ENCODE data around the gene RAB26. TPM values are rescaled to one million over a fixed set of nuclear protein-coding genes. Genes with fewer than 3 reads are reported as not detected.
"Not testable (repeated sequence)": the region's sequence is repeated elsewhere in the genome, so short reads cannot be mapped to it uniquely, and the experiment has no call there.

Gene RAB26
- total and polyA plus RNA-seq, 4 donors, result 0.51 to 4.8 (median 2.5) TPM; not detected in 1

GRCh38 chr16:2114225-2114624 lies 34.2 kb upstream of the RAB26 start:
- ATAC-seq (ENCODE audit: low FRiP score); H3K4me3 ChIP-seq (ENCODE audit: low read length in 2 of 2); H3K27ac ChIP-seq (ENCODE audit: low read depth in 1 of 2, low read length in 2 of 2); H3K27me3 ChIP-seq (ENCODE audit: control insufficient read depth in 1 of 2, insufficient read depth in 2 of 2, low read length in 1 of 2); intact Hi-C loops (cut with DNase I); H3K36me3 ChIP-seq (ENCODE audit: control insufficient read depth in 1 of 2, insufficient read depth in 2 of 2, low read length in 1 of 2); DNase-seq; H3K4me1 ChIP-seq (ENCODE audit: control insufficient read depth in 1 of 2, insufficient read depth in 2 of 2, low read length in 2 of 2); H3K9me3 ChIP-seq (ENCODE audit: control insufficient read depth, low read length): not testable (repeated sequence)
- 87 to 90% methylated on average over 24 to 26 of the region's 26 CpGs for WGBS, 2 donors

DNA sequence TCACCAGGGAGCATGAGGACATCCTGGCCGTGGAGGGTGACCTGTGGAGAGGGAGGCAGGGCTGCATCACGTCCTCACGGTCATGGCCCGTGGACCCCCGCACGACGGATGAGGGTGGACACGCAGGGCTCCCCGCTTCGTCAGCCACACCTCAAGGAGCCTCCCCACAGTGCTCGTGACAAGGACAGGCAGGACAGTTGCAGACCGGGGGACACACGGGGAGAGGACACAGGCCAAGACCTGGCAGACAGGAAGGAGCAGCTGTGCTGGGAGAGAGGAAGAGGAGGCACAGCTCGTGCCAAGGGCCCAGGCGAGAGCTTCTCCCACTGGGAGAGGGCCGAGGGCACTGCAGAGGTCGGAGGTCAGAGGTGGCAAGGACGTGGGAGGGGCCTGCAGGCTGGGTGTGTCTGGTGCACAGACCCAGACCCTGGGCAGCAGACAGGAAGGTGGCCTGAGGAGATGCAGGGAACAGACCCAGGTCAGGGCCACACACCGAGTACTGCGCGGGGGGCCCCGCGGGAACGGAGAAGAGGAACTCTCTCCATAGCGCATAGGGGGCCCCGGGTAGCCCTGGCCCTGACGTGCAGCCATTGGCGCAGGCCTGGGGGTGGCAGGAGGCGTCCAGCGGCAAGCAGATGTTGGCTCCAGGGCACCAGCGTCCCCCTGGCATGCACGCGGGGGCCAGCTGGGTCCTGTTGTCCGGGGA lies 33.4 kb upstream of the RAB26 start:
- intact Hi-C loops (cut with DNase I); H3K9me3 ChIP-seq (ENCODE audit: control insufficient read depth, low read length); H3K27ac ChIP-seq (ENCODE audit: low read depth in 1 of 2, low read length in 2 of 2); H3K27me3 ChIP-seq (ENCODE audit: control insufficient read depth in 1 of 2, insufficient read depth in 2 of 2, low read length in 1 of 2); H3K36me3 ChIP-seq (ENCODE audit: control insufficient read depth in 1 of 2, insufficient read depth in 2 of 2, low read length in 1 of 2); ATAC-seq (ENCODE audit: low FRiP score); H3K4me3 ChIP-seq (ENCODE audit: low read length in 2 of 2); DNase-seq; H3K4me1 ChIP-seq (ENCODE audit: control insufficient read depth in 1 of 2, insufficient read depth in 2 of 2, low read length in 2 of 2): not testable (repeated sequence)
- WGBS, 2 donors, result 76 to 78% methylated on average over 26 to 34 of the region's 34 CpGs

- no peak overlapping the region for H3K4me3 ChIP-seq (ENCODE audit: low read length in 2 of 2)
- H3K9me3 ChIP-seq (ENCODE audit: control insufficient read depth, low read length), result no peaks in the 10 kb centered on the region
- 75 to 81% methylated on average over 13 of the region's 13 CpGs for WGBS, 2 donors
- H3K36me3 ChIP-seq (ENCODE audit: control insufficient read depth in 1 of 2, insufficient read depth in 2 of 2, low read length in 1 of 2), result peaks cover 0 to 3% of the 10 kb centered on the region in 2 donors
- no peaks in the 10 kb centered on the region for H3K27me3 ChIP-seq (ENCODE audit: control insufficient read depth in 1 of 2, insufficient read depth in 2 of 2, low read length in 1 of 2)
- no peak for ATAC-seq (ENCODE audit: low FRiP score)
- intact Hi-C loops (cut with DNase I), result no loop called here
- DNase-seq, result no peak
- no peak overlapping the region for H3K27ac ChIP-seq (ENCODE audit: low read depth in 1 of 2, low read length in 2 of 2)
- no peaks in the 10 kb centered on the region for H3K4me1 ChIP-seq (ENCODE audit: control insufficient read depth in 1 of 2, insufficient read depth in 2 of 2, low read length in 2 of 2)
These were observed 32.8 kb upstream of the RAB26 start for GRCh38 chr16:2115591-2115973.

- WGBS, 2 donors, result 82 to 87% methylated on average over 15 to 24 of the region's 24 CpGs
- H3K36me3 ChIP-seq (ENCODE audit: control insufficient read depth in 1 of 2, insufficient read depth in 2 of 2, low read length in 1 of 2); H3K4me1 ChIP-seq (ENCODE audit: control insufficient read depth in 1 of 2, insufficient read depth in 2 of 2, low read length in 2 of 2); H3K4me3 ChIP-seq (ENCODE audit: low read length in 2 of 2); ATAC-seq (ENCODE audit: low FRiP score); H3K27me3 ChIP-seq (ENCODE audit: control insufficient read depth in 1 of 2, insufficient read depth in 2 of 2, low read length in 1 of 2); intact Hi-C loops (cut with DNase I); H3K9me3 ChIP-seq (ENCODE audit: control insufficient read depth, low read length); H3K27ac ChIP-seq (ENCODE audit: low read depth in 1 of 2, low read length in 2 of 2); DNase-seq: not testable (repeated sequence)
These were observed 32.0 kb upstream of the RAB26 start for GRCh38 chr16:2116428-2116827.

- H3K27ac ChIP-seq (ENCODE audit: low read depth in 1 of 2, low read length in 2 of 2); H3K4me3 ChIP-seq (ENCODE audit: low read length in 2 of 2); ATAC-seq (ENCODE audit: low FRiP score); H3K4me1 ChIP-seq (ENCODE audit: control insufficient read depth in 1 of 2, insufficient read depth in 2 of 2, low read length in 2 of 2); intact Hi-C loops (cut with DNase I); H3K27me3 ChIP-seq (ENCODE audit: control insufficient read depth in 1 of 2, insufficient read depth in 2 of 2, low read length in 1 of 2); DNase-seq; H3K9me3 ChIP-seq (ENCODE audit: control insufficient read depth, low read length); H3K36me3 ChIP-seq (ENCODE audit: control insufficient read depth in 1 of 2, insufficient read depth in 2 of 2, low read length in 1 of 2): not testable (repeated sequence)
- 84 to 90% methylated on average over 10 to 24 of the region's 25 CpGs for WGBS, 2 donors
These were observed 31.1 kb upstream of the RAB26 start for GRCh38 chr16:2117341-2117740.

GRCh38 chr16:2117960-2118722 lies 30.3 kb upstream of the RAB26 start:
- ATAC-seq (ENCODE audit: low FRiP score); intact Hi-C loops (cut with DNase I): not testable (repeated sequence)

DNA sequence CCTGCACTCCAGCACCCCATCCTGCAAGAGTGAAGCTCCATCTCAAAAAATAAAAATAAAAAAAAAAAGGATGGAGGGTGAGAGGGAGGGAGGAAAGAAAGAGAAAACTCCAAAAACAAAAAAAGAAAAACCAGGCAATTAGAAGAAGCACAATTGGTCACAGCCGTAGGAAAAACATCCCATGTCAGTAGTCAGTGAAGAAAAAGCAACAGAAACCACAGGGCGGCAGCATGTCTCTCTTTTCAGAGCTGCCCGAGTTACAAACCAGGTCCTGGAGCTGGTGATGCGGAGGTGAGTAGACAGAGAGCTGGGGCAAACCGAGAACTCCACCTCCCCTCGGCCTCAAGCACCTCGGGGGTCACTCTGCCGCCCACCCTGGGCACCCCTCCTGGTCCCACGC lies 27.1 kb upstream of the RAB26 start:
- H3K9me3 ChIP-seq (ENCODE audit: control insufficient read depth, low read length); DNase-seq; ATAC-seq (ENCODE audit: low FRiP score); H3K36me3 ChIP-seq (ENCODE audit: control insufficient read depth in 1 of 2, insufficient read depth in 2 of 2, low read length in 1 of 2); H3K4me1 ChIP-seq (ENCODE audit: control insufficient read depth in 1 of 2, insufficient read depth in 2 of 2, low read length in 2 of 2); H3K27me3 ChIP-seq (ENCODE audit: control insufficient read depth in 1 of 2, insufficient read depth in 2 of 2, low read length in 1 of 2): not testable (repeated sequence)
- intact Hi-C loops (cut with DNase I), result loop anchor here in 1 of 2 donors (2.0 kb wide), 1 partner anchor 17 kb away; no protein-coding TSS in a partner anchor
- H3K27ac ChIP-seq (ENCODE audit: low read depth in 1 of 2, low read length in 2 of 2), result peak overlapping the region; percentile 44 to 87
- WGBS, 2 donors, result 3% methylated on average over 9 of the region's 9 CpGs
- peak overlapping the region in 1 of 2 donors; percentile 6 for H3K4me3 ChIP-seq (ENCODE audit: low read length in 2 of 2)

More at GRCh38 chr16:2117960-2118722, 30.3 kb upstream of the RAB26 start:
- not testable (repeated sequence) for DNase-seq; H3K9me3 ChIP-seq (ENCODE audit: control insufficient read depth, low read length); H3K36me3 ChIP-seq (ENCODE audit: control insufficient read depth in 1 of 2, insufficient read depth in 2 of 2, low read length in 1 of 2); H3K4me3 ChIP-seq (ENCODE audit: low read length in 2 of 2); H3K27me3 ChIP-seq (ENCODE audit: control insufficient read depth in 1 of 2, insufficient read depth in 2 of 2, low read length in 1 of 2); H3K4me1 ChIP-seq (ENCODE audit: control insufficient read depth in 1 of 2, insufficient read depth in 2 of 2, low read length in 2 of 2); H3K27ac ChIP-seq (ENCODE audit: low read depth in 1 of 2, low read length in 2 of 2)
- 53 to 54% methylated on average over 17 to 31 of the region's 35 CpGs for WGBS, 2 donors

GRCh38 chr16:2121853-2122252 lies 26.6 kb upstream of the RAB26 start:
- Histone ChIP-seq H3K4me1 (ENCODE audit: control insufficient read depth in 1 of 2, insufficient read depth in 2 of 2, low read length in 2 of 2) (no peaks in the 10 kb centered on the region), H3K27me3 (ENCODE audit: control insufficient read depth in 1 of 2, insufficient read depth in 2 of 2, low read length in 1 of 2) (no peaks in the 10 kb centered on the region), H3K36me3 (ENCODE audit: control insufficient read depth in 1 of 2, insufficient read depth in 2 of 2, low read length in 1 of 2) (no peaks in the 10 kb centered on the region), H3K4me3 (ENCODE audit: low read length in 2 of 2) (peak overlapping the region in 1 of 2 donors; percentile 6), H3K27ac (ENCODE audit: low read depth in 1 of 2, low read length in 2 of 2) (peak overlapping the region; percentile 44 to 87), H3K9me3 (ENCODE audit: control insufficient read depth, low read length) (no peaks in the 10 kb centered on the region)
- intact Hi-C loops (cut with DNase I), result loop anchor here in 1 of 2 donors (2.0 kb wide), 1 partner anchor 17 kb away; no protein-coding TSS in a partner anchor
- WGBS, 2 donors, result 3 to 7% methylated on average over 19 of the region's 19 CpGs
- ATAC-seq (ENCODE audit: low FRiP score) (no peak), DNase-seq (peak in 1 of 2 donors; percentile 71)

All from aorta (tissue), 5 donors.